Daoy (cell line): ENCODE results near the gene TMEM232. TPM values are rescaled to one million over a fixed set of nuclear protein-coding genes. Genes with fewer than 3 reads are reported as not detected.

Experiments used
- DNase-seq: peaks from one replicate; pipeline ENCODE4 v3.0.0-alpha.2; 2015; ENCODE audit warnings: low read depth
- total RNA-seq: library from RNA; depleted of rRNA; stranded (reverse); fragments of >200 nt; shearing (Covaris generic); gene quantifications from 2 replicates; pipeline ENCODE4 v1.2.3, GENCODE V29; 2014; rRNA removed

Gene TMEM232
- total RNA-seq, 1 experiment from 2014 or later, result not detected

- no peak for DNase-seq
Observed at GRCh38 chr5:110401881-110402280, 324.6 kb downstream of the TMEM232 start.

GRCh38 chr5:110398951-110399350, 327.5 kb downstream of the TMEM232 start:
- no peak for DNase-seq

- no peak for DNase-seq
Observed at GRCh38 chr5:110397281-110397680, 329.2 kb downstream of the TMEM232 start.

GRCh38 chr5:110386782-110387181, 339.7 kb downstream of the TMEM232 start:
- no peak for DNase-seq

- no peak for DNase-seq
Observed at GRCh38 chr5:110383231-110383630, 343.2 kb downstream of the TMEM232 start.

- no peak for DNase-seq
Observed at GRCh38 chr5:110377943-110378342, 348.5 kb downstream of the TMEM232 start.

- DNase-seq, result no peak
Observed at GRCh38 chr5:110377361-110377760, 349.1 kb downstream of the TMEM232 start.

GRCh38 chr5:110376281-110376951, 350.1 kb downstream of the TMEM232 start:
- no peak for DNase-seq

- no peak for DNase-seq
Observed at GRCh38 chr5:110371725-110372041, 354.8 kb downstream of the TMEM232 start.

GRCh38 chr5:110371011-110371724, 355.3 kb downstream of the TMEM232 start:
- no peak for DNase-seq

Other genes starting within 250 kb of the TMEM232 start
- gene SLC25A46, start 12.3 kb upstream of the TMEM232 start, total RNA-seq, result 86.3 and 90.3 TPM in 2 replicates